Spleen (tissue), 11 donors: ENCODE measurements around the gene FN3K. TPM values are rescaled to one million over a fixed set of nuclear protein-coding genes. Genes with fewer than 3 reads are reported as not detected.

Experiments
- DNase-seq: peaks from one replicate; pipeline ENCODE4 v3.0.0-alpha.2; 2020
- H3K27ac ChIP-seq, 8 donors: fragments of 200-600 bp; sonication (generic) in 7 of 8; 1 replicate in 4 of 8; 2 replicates in 4 of 8; pipeline versions ENCODE4 v1.5.0 to v1.8.0; 2016 to 2021; ENCODE audit warnings: inconsistent platforms in 4 of 8, mild to moderate bottlenecking in 4 of 8, moderate library complexity in 1 of 8
- H3K27me3 ChIP-seq, 7 donors: fragments of 200-600 bp; sonication (generic) in 6 of 7; replicated peaks in 1 of 7; 1 replicate in 4 of 7; 2 replicates in 3 of 7; pipeline versions ENCODE4 v1.5.0 to v1.8.0; 2016 to 2021; ENCODE audit warnings: inconsistent platforms in 3 of 7, mild to moderate bottlenecking in 1 of 7
- H3K36me3 ChIP-seq, 6 donors: fragments of 200-600 bp; sonication (generic) in 5 of 6; 1 replicate in 4 of 6; 2 replicates in 2 of 6; pipeline versions ENCODE4 v1.5.0 to v1.8.0; 2016 to 2021; ENCODE audit warnings: inconsistent platforms in 2 of 6
- H3K4me1 ChIP-seq, 6 donors: fragments of 200-600 bp; sonication (generic) in 5 of 6; 1 replicate in 3 of 6; 2 replicates in 3 of 6; pipeline versions ENCODE4 v1.5.0 to v1.8.0; 2016 to 2021; ENCODE audit warnings: inconsistent platforms in 3 of 6
- H3K4me3 ChIP-seq, 8 donors: fragments of 200-600 bp; sonication (generic) in 7 of 8; 1 replicate in 4 of 8; 2 replicates in 4 of 8; pipeline versions ENCODE4 v1.5.0 to v1.8.0; 2016 to 2021; ENCODE audit warnings: inconsistent platforms in 4 of 8, mild to moderate bottlenecking in 4 of 8, moderate library complexity in 2 of 8
- H3K9me3 ChIP-seq, 8 donors: fragments of 200-600 bp; sonication (generic) in 7 of 8; 1 replicate in 4 of 8; 2 replicates in 4 of 8; pipeline versions ENCODE4 v1.5.0 to v1.8.0; 2016 to 2021; ENCODE audit warnings: inconsistent platforms in 4 of 8
- CTCF ChIP-seq, 11 experiments: fragments of 200-600 bp in 7 of 11; fragments of 450-650 bp in 4 of 11; sonication (generic) in 4 of 11; IDR thresholded peaks in 8 of 11; conservative IDR thresholded peaks in 3 of 11; 1 replicate in 7 of 11; 2 replicates in 4 of 11; pipeline versions ENCODE4 v1.4.0 to v1.8.0; 2016 to 2021; ENCODE audit warnings: antibody characterized with exemption in 11 of 11, inconsistent platforms in 4 of 11, mild to moderate bottlenecking in 1 of 11
- POLR2A ChIP-seq, 3 donors: fragments of 450-650 bp; IDR thresholded peaks; one replicate each; pipeline ENCODE4 v1.5.1; 2017; ENCODE audit warnings: antibody characterized with exemption in 3 of 3, mild to moderate bottlenecking in 1 of 3
- POLR2AphosphoS5 ChIP-seq, 3 donors: sonication (generic); formaldehyde crosslinking; IDR thresholded peaks; one replicate each; pipeline ENCODE4 v1.5.1; 2017; ENCODE audit warnings: antibody characterized with exemption in 3 of 3
- WGBS, 5 donors: extraction: QIAGEN DNeasy Blood & Tissue Kit in 3 of 5; methylation state at CpG; one replicate each; pipeline versions ENCODE4 v1.1.5 to v1.1.7; 2013 to 2018; 5-methylcytosine and 5-hydroxymethylcytosine counted together
- intact Hi-C: fragments of 100-400 bp; cut with DNase I; formaldehyde crosslinking; loops from one replicate; pipeline ENCODE4 v1.15.0; 2023; ENCODE audit warnings: low total_unique reads
- polyA plus RNA-seq, 3 donors: library from polyadenylated mRNA; stranded (reverse); fragments of 200-250 nt; gene quantifications; one replicate each; pipeline ENCODE4 v1.2.1, GENCODE V29; 2013
- total RNA-seq, 7 donors: library from RNA; depleted of rRNA in 3 of 7; stranded (reverse); fragments of >200 nt in 3 of 7; fragmentation: NEBNext Ultra II Directional in 4 of 7; extraction: Animal tissue kit (Norgen Biotek cat#: 25700) in 4 of 7; gene quantifications; one replicate each; pipeline versions ENCODE4 v1.1.0 to v1.2.1, GENCODE V29; 2016 to 2021
- donor health status: healthy with polysubstance abuse.
- donor health status: DM: no; HTN: no; CAD: no; lungs with moderate emphysema.
- donor health status: DM: no; HTN: no; CAD: no.
- donor health status: Bipolar disorder and iron deficiency.
- donor health status: healthy.
- donor health status: DM: no; HTN: no; CAD: no.
- donor health status: DM: yes; HTN: yes; CAD: no.

FN3K gene
- total and polyA plus RNA-seq, 10 donors: 1.4 to 14.1 (median 6.3) TPM

- no peak overlapping the region for H3K4me3 ChIP-seq
- peaks cover 0 to 8% (median 3%) of the 10 kb centered on the region in 7 donors for H3K27me3 ChIP-seq
- 87 to 95% (median 89%) methylated on average over 12 to 16 of the region's 16 CpGs for WGBS, 5 donors
- H3K27ac ChIP-seq: no peak overlapping the region
- TF ChIP-seq POLR2AphosphoS5 (IDR thresholded peaks at IDR 0.05) (no peak), POLR2A (IDR thresholded peaks at IDR 0.05) (no peak), CTCF (IDR thresholded peaks at IDR 0.05 in 8 of 11, conservative IDR thresholded peaks at IDR 0.05 in 3 of 11) (no peak)
- H3K9me3 ChIP-seq: peaks cover 0 to 21% (median 13%) of the 10 kb centered on the region in 8 donors
- no peak for DNase-seq
- H3K4me1 ChIP-seq: peaks cover 3 to 6% (median 5%) of the 10 kb centered on the region in 6 donors
- intact Hi-C loops: no loop called here
- H3K36me3 ChIP-seq: no peaks in the 10 kb centered on the region
Observed at GRCh38 chr17:82692268-82692667, 43.1 kb upstream of the FN3K start.

DNA sequence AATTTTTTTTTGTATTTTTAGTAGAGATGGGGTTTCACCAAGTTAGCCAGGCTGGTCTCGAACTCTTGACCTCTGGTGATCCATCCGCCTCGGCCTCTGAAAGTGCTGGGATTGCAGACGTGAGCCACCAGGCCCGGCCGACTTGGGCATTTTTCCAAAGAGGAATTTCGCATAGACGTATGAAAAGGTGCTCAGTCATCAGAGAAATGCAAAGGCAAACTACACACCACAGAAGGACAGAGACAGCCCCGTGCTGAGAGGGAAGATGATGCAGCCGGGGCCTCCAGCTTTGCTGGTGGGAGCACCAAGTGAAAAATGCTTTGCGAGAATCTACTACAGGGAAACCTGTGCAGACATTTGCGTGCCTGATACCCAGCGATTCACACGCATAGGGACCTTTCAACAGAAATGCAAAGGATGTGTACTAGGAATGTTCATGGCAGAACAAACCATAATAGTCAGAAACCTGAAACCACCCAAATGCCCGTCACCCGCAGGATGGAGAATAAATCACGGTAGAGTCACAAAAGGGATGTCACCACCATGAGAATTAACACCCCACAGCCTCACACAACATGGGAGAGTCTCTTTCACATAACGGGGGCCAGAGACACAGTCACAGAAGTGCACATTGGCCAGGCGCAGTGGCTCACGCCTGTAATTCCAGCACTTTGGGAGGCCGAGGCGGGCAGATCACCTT is 42.1 kb upstream of the FN3K start:
- TF ChIP-seq POLR2AphosphoS5 (IDR thresholded peaks at IDR 0.05): no peak
- H3K9me3 ChIP-seq: peaks cover 0 to 21% (median 13%) of the 10 kb centered on the region in 8 donors
- no peak overlapping the region for H3K27ac ChIP-seq
- H3K27me3 ChIP-seq: peaks cover 0 to 18% (median 3%) of the 10 kb centered on the region in 7 donors
- DNase-seq: no peak
- H3K4me3 ChIP-seq: no peak overlapping the region
- intact Hi-C loops: no loop called here
- H3K4me1 ChIP-seq: peaks cover 6 to 15% (median 13%) of the 10 kb centered on the region in 6 donors
- 93 to 96% (median 95%) methylated on average over 22 of the region's 22 CpGs for WGBS, 5 donors
- H3K36me3 ChIP-seq: no peaks in the 10 kb centered on the region

- Histone ChIP-seq H3K36me3 (no peaks in the 10 kb centered on the region), H3K4me1 (peaks cover 10 to 24% (median 21%) of the 10 kb centered on the region in 6 donors), H3K4me3 (no peak overlapping the region), H3K9me3 (peaks cover 0 to 21% (median 13%) of the 10 kb centered on the region in 8 donors), H3K27ac (no peak overlapping the region), H3K27me3 (peaks cover 0 to 18% (median 3%) of the 10 kb centered on the region in 7 donors)
- TF ChIP-seq POLR2AphosphoS5 (IDR thresholded peaks at IDR 0.05) (no peak), POLR2A (IDR thresholded peaks at IDR 0.05) (no peak), CTCF (IDR thresholded peaks at IDR 0.05 in 8 of 11, conservative IDR thresholded peaks at IDR 0.05 in 3 of 11) (no peak)
- DNase-seq: no peak
- intact Hi-C loops: no loop called here
- WGBS, 5 donors: 48 to 82% (median 70%) methylated on average over 2 of the region's 2 CpGs
Observed at GRCh38 chr17:82694647-82695046, 40.8 kb upstream of the FN3K start.

DNA sequence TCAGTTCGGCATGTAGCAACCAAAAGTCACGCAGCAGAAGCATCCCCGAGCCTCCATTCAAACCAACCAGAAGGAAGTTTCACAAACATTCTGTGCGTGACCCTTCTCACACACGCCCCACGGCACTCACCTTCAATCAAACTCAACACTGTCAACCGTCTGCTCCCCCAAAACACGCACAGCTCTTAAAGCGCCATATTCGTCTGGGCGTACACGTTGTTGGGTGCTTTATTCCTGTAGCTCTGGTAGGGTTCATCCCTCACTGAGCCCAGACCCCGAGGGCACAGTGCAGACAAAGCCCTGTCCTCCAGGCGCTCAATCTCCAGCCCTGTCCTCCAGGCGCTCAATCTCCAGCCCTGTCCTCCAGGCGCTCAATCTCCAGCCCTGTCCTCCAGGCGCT is 39.2 kb upstream of the FN3K start:
- Histone ChIP-seq H3K27me3 (peaks cover 0 to 18% (median 3%) of the 10 kb centered on the region in 7 donors), H3K4me1 (peaks cover 10 to 26% (median 22%) of the 10 kb centered on the region in 6 donors), H3K36me3 (no peaks in the 10 kb centered on the region), H3K9me3 (peaks cover 0 to 21% (median 13%) of the 10 kb centered on the region in 8 donors), H3K27ac (no peak overlapping the region), H3K4me3 (no peak overlapping the region)
- TF ChIP-seq POLR2AphosphoS5 (IDR thresholded peaks at IDR 0.05) (no peak), CTCF (IDR thresholded peaks at IDR 0.05 in 8 of 11, conservative IDR thresholded peaks at IDR 0.05 in 3 of 11) (no peak), POLR2A (IDR thresholded peaks at IDR 0.05) (no peak)
- no peak for DNase-seq
- WGBS, 5 donors: 90 to 97% (median 94%) methylated on average over 15 to 17 of the region's 17 CpGs
- intact Hi-C loops: no loop called here
